Spleen (tissue), 11 donors: ENCODE measurements around the gene LRRC37A. TPM values are rescaled to one million over a fixed set of nuclear protein-coding genes. Genes with fewer than 3 reads are reported as not detected.
"Not testable (repeated sequence)": the region's sequence is repeated elsewhere in the genome, so short reads cannot be mapped to it uniquely, and the experiment has no call there.

Experiments used
- DNase-seq: peaks from one replicate; pipeline ENCODE4 v3.0.0-alpha.2; 2020
- H3K27ac ChIP-seq, 8 donors: fragments of 200-600 bp; sonication (generic) in 7 of 8; 1 replicate in 4 of 8; 2 replicates in 4 of 8; pipeline versions ENCODE4 v1.5.0 to v1.8.0; 2016 to 2021; ENCODE audit warnings: inconsistent platforms in 4 of 8, mild to moderate bottlenecking in 4 of 8, moderate library complexity in 1 of 8
- H3K27me3 ChIP-seq, 7 donors: fragments of 200-600 bp; sonication (generic) in 6 of 7; replicated peaks in 1 of 7; 1 replicate in 4 of 7; 2 replicates in 3 of 7; pipeline versions ENCODE4 v1.5.0 to v1.8.0; 2016 to 2021; ENCODE audit warnings: inconsistent platforms in 3 of 7, mild to moderate bottlenecking in 1 of 7
- H3K36me3 ChIP-seq, 6 donors: fragments of 200-600 bp; sonication (generic) in 5 of 6; 1 replicate in 4 of 6; 2 replicates in 2 of 6; pipeline versions ENCODE4 v1.5.0 to v1.8.0; 2016 to 2021; ENCODE audit warnings: inconsistent platforms in 2 of 6
- H3K4me1 ChIP-seq, 6 donors: fragments of 200-600 bp; sonication (generic) in 5 of 6; 1 replicate in 3 of 6; 2 replicates in 3 of 6; pipeline versions ENCODE4 v1.5.0 to v1.8.0; 2016 to 2021; ENCODE audit warnings: inconsistent platforms in 3 of 6
- H3K4me3 ChIP-seq, 8 donors: fragments of 200-600 bp; sonication (generic) in 7 of 8; 1 replicate in 4 of 8; 2 replicates in 4 of 8; pipeline versions ENCODE4 v1.5.0 to v1.8.0; 2016 to 2021; ENCODE audit warnings: inconsistent platforms in 4 of 8, mild to moderate bottlenecking in 4 of 8, moderate library complexity in 2 of 8
- H3K9me3 ChIP-seq, 8 donors: fragments of 200-600 bp; sonication (generic) in 7 of 8; 1 replicate in 4 of 8; 2 replicates in 4 of 8; pipeline versions ENCODE4 v1.5.0 to v1.8.0; 2016 to 2021; ENCODE audit warnings: inconsistent platforms in 4 of 8
- CTCF ChIP-seq, 11 experiments: fragments of 200-600 bp in 7 of 11; fragments of 450-650 bp in 4 of 11; sonication (generic) in 4 of 11; IDR thresholded peaks in 8 of 11; conservative IDR thresholded peaks in 3 of 11; 1 replicate in 7 of 11; 2 replicates in 4 of 11; pipeline versions ENCODE4 v1.4.0 to v1.8.0; 2016 to 2021; ENCODE audit warnings: antibody characterized with exemption in 11 of 11, inconsistent platforms in 4 of 11, mild to moderate bottlenecking in 1 of 11
- POLR2A ChIP-seq, 3 donors: fragments of 450-650 bp; IDR thresholded peaks; one replicate each; pipeline ENCODE4 v1.5.1; 2017; ENCODE audit warnings: antibody characterized with exemption in 3 of 3, mild to moderate bottlenecking in 1 of 3
- POLR2AphosphoS5 ChIP-seq, 3 donors: sonication (generic); formaldehyde crosslinking; IDR thresholded peaks; one replicate each; pipeline ENCODE4 v1.5.1; 2017; ENCODE audit warnings: antibody characterized with exemption in 3 of 3
- WGBS, 5 donors: extraction: QIAGEN DNeasy Blood & Tissue Kit in 3 of 5; methylation state at CpG; one replicate each; pipeline versions ENCODE4 v1.1.5 to v1.1.7; 2013 to 2018; 5-methylcytosine and 5-hydroxymethylcytosine counted together
- intact Hi-C: fragments of 100-400 bp; cut with DNase I; formaldehyde crosslinking; loops from one replicate; pipeline ENCODE4 v1.15.0; 2023; ENCODE audit warnings: low total_unique reads
- polyA plus RNA-seq, 3 donors: library from polyadenylated mRNA; stranded (reverse); fragments of 200-250 nt; gene quantifications; one replicate each; pipeline ENCODE4 v1.2.1, GENCODE V29; 2013
- total RNA-seq, 7 donors: library from RNA; depleted of rRNA in 3 of 7; stranded (reverse); fragments of >200 nt in 3 of 7; fragmentation: NEBNext Ultra II Directional in 4 of 7; extraction: Animal tissue kit (Norgen Biotek cat#: 25700) in 4 of 7; gene quantifications; one replicate each; pipeline versions ENCODE4 v1.1.0 to v1.2.1, GENCODE V29; 2016 to 2021
- donor health status: healthy with polysubstance abuse.
- donor health status: DM: no; HTN: no; CAD: no; lungs with moderate emphysema.
- donor health status: DM: no; HTN: no; CAD: no.
- donor health status: Bipolar disorder and iron deficiency.
- donor health status: healthy.
- donor health status: DM: no; HTN: no; CAD: no.
- donor health status: DM: yes; HTN: yes; CAD: no.

LRRC37A gene
- total and polyA plus RNA-seq, 10 donors = 0.74 to 12.6 (median 4.0) TPM

GRCh38 chr17:46270032-46270431, 24.9 kb upstream of the LRRC37A start:
- TF ChIP-seq CTCF (IDR thresholded peaks at IDR 0.05 in 8 of 11, conservative IDR thresholded peaks at IDR 0.05 in 3 of 11) (no peak), POLR2AphosphoS5 (IDR thresholded peaks at IDR 0.05) (no peak), POLR2A (IDR thresholded peaks at IDR 0.05) (no peak)
- no peak for DNase-seq
- 73 to 92% (median 87%) methylated on average over 5 of the region's 5 CpGs for WGBS, 5 donors
- Histone ChIP-seq H3K27me3 (no peaks in the 10 kb centered on the region), H3K9me3 (no peaks in the 10 kb centered on the region), H3K4me3 (no peak overlapping the region), H3K4me1 (peaks cover 7 to 29% (median 18%) of the 10 kb centered on the region in 6 donors), H3K27ac (no peak overlapping the region), H3K36me3 (no peaks in the 10 kb centered on the region)
- intact Hi-C loops = no loop called here

GRCh38 chr17:46273541-46274236, 21.2 kb upstream of the LRRC37A start:
- WGBS, 5 donors = 64 to 86% (median 75%) methylated on average over 6 of the region's 6 CpGs
- intact Hi-C loops = no loop called here
- H3K36me3 ChIP-seq = no peaks in the 10 kb centered on the region
- DNase-seq = no peak
- H3K4me1 ChIP-seq = no peaks in the 10 kb centered on the region
- no peaks in the 10 kb centered on the region for H3K27me3 ChIP-seq
- no peaks in the 10 kb centered on the region for H3K9me3 ChIP-seq
- TF ChIP-seq CTCF (IDR thresholded peaks at IDR 0.05 in 8 of 11, conservative IDR thresholded peaks at IDR 0.05 in 3 of 11) (no peak), POLR2A (IDR thresholded peaks at IDR 0.05) (no peak)
- H3K4me3 ChIP-seq = no peak overlapping the region
- no peak overlapping the region for H3K27ac ChIP-seq

GRCh38 chr17:46274238-46274637, 20.7 kb upstream of the LRRC37A start:
- TF ChIP-seq POLR2A (IDR thresholded peaks at IDR 0.05) = no peak
- TF ChIP-seq CTCF (IDR thresholded peaks at IDR 0.05 in 8 of 11, conservative IDR thresholded peaks at IDR 0.05 in 3 of 11) = no peak

GRCh38 chr17:46276728-46277479, 18.0 kb upstream of the LRRC37A start:
- DNase-seq = not testable (repeated sequence)
- WGBS, 5 donors = 68 to 77% (median 74%) methylated on average over 3 of the region's 3 CpGs

More at GRCh38 chr17:46274238-46274637, 20.7 kb upstream of the LRRC37A start:
- Histone ChIP-seq H3K36me3 (no peaks in the 10 kb centered on the region), H3K4me3 (no peak overlapping the region), H3K27ac (no peak overlapping the region), H3K9me3 (no peaks in the 10 kb centered on the region), H3K4me1 (no peaks in the 10 kb centered on the region), H3K27me3 (no peaks in the 10 kb centered on the region)
- 84 to 97% (median 93%) methylated on average over 3 of the region's 3 CpGs for WGBS, 5 donors
- DNase-seq = no peak
- intact Hi-C loops = no loop called here

GRCh38 chr17:46281336-46281735, 13.6 kb upstream of the LRRC37A start:
- not testable (repeated sequence) for H3K36me3 ChIP-seq, H3K27me3 ChIP-seq, H3K9me3 ChIP-seq, H3K27ac ChIP-seq, DNase-seq, H3K4me3 ChIP-seq, H3K4me1 ChIP-seq
- intact Hi-C loops = loop anchor here (10.0 kb wide), 1 partner anchor 277 kb away; no protein-coding TSS in a partner anchor
- 83 to 91% (median 89%) methylated on average over 4 of the region's 4 CpGs for WGBS, 5 donors

More at GRCh38 chr17:46276728-46277479, 18.0 kb upstream of the LRRC37A start:
- H3K36me3 ChIP-seq, H3K4me1 ChIP-seq, intact Hi-C loops, H3K27me3 ChIP-seq, H3K27ac ChIP-seq, H3K9me3 ChIP-seq, H3K4me3 ChIP-seq: not testable (repeated sequence)

- H3K4me1 ChIP-seq, H3K9me3 ChIP-seq, H3K36me3 ChIP-seq, H3K27ac ChIP-seq, H3K27me3 ChIP-seq, DNase-seq, H3K4me3 ChIP-seq: not testable (repeated sequence)
- intact Hi-C loops = loop anchor here (10.0 kb wide), 1 partner anchor 278 kb away; no protein-coding TSS in a partner anchor
- WGBS, 5 donors = 85 to 97% (median 94%) methylated on average over 11 to 12 of the region's 12 CpGs
Observed at GRCh38 chr17:46282635-46283034, 12.3 kb upstream of the LRRC37A start.

- H3K27ac ChIP-seq, H3K36me3 ChIP-seq, H3K9me3 ChIP-seq, H3K4me3 ChIP-seq, DNase-seq, H3K4me1 ChIP-seq, H3K27me3 ChIP-seq: not testable (repeated sequence)
- 40 to 83% (median 72%) methylated on average over 1 of the region's 1 CpG; no CpG with 5 or more reads in 1 of the 5 donors for WGBS, 5 donors
- intact Hi-C loops = loop anchor here (10.0 kb wide), 1 partner anchor 280 kb away; no protein-coding TSS in a partner anchor
Observed at GRCh38 chr17:46284467-46284866, 10.5 kb upstream of the LRRC37A start.
